Measurements from ENCODE around the gene SCAF8. TPM values are rescaled to one million over a fixed set of nuclear protein-coding genes. Genes with fewer than 3 reads are reported as not detected.

The SCAF8 gene
- polyA plus RNA-seq, 1 donor from 2014 or later: 34.1 TPM

- Histone ChIP-seq H2AFZ (ENCODE audit: low read depth, low read length) (no peak overlapping the region), H3K9me3 (ENCODE audit: low read length) (no peaks in the 10 kb centered on the region), H3K27ac (ENCODE audit: low read length) (no peak overlapping the region), H3K4me3 (ENCODE audit: low read length) (no peak overlapping the region), H4K20me1 (ENCODE audit: insufficient read depth) (peaks cover 3% of the 10 kb centered on the region), H3K79me2 (replicated peaks; ENCODE audit: insufficient read depth, low read length) (peaks cover 91% of the 10 kb centered on the region), H3K27me3 (ENCODE audit: insufficient read depth, low read depth, low read length) (no peaks in the 10 kb centered on the region), H3K9ac (ENCODE audit: low read length) (no peak overlapping the region), H3K36me3 (ENCODE audit: insufficient read depth, low read length) (no peaks in the 10 kb centered on the region), H3K4me2 (ENCODE audit: low read length) (no peak overlapping the region), H3K9me2 (ENCODE audit: insufficient read depth, low read length) (no peaks in the 10 kb centered on the region), H3F3A (ENCODE audit: insufficient read depth, low read length, poor library complexity, severe bottlenecking) (no peaks in the 10 kb centered on the region)
- TF ChIP-seq REST (IDR thresholded peaks at IDR 0.05; ENCODE audit: borderline replicate concordance) (no peak), EZH2 (IDR thresholded peaks at IDR 0.05; ENCODE audit: borderline replicate concordance, insufficient read depth, low read length, poor library complexity, severe bottlenecking) (no peak), MXI1 (conservative IDR thresholded peaks at IDR 0.05; ENCODE audit: poor library complexity, severe bottlenecking) (no peak), RAD21 (conservative IDR thresholded peaks at IDR 0.05) (no peak), SMC3 (conservative IDR thresholded peaks at IDR 0.05; ENCODE audit: poor library complexity) (no peak), EP300 (conservative IDR thresholded peaks at IDR 0.05; ENCODE audit: poor library complexity, severe bottlenecking) (no peak), POLR2AphosphoS5 (IDR thresholded peaks at IDR 0.05) (no peak), TAF1 (IDR thresholded peaks at IDR 0.05; ENCODE audit: low read depth) (no peak), CTCF (IDR thresholded peaks at IDR 0.05; ENCODE audit: poor library complexity, severe bottlenecking) (no peak)
Observed at GRCh38 chr6:154754152-154754551, 20.9 kb downstream of the SCAF8 start.

- H2AFZ ChIP-seq (ENCODE audit: low read depth, low read length): no peak overlapping the region
- H3K4me2 ChIP-seq (ENCODE audit: low read length): no peak overlapping the region
- TF ChIP-seq CTCF (IDR thresholded peaks at IDR 0.05; ENCODE audit: poor library complexity, severe bottlenecking): no peak
- no peak for TF ChIP-seq EP300 (conservative IDR thresholded peaks at IDR 0.05; ENCODE audit: poor library complexity, severe bottlenecking)
- no peak for TF ChIP-seq EZH2 (IDR thresholded peaks at IDR 0.05; ENCODE audit: borderline replicate concordance, insufficient read depth, low read length, poor library complexity, severe bottlenecking)
- no peak for TF ChIP-seq TAF1 (IDR thresholded peaks at IDR 0.05; ENCODE audit: low read depth)
- no peak for TF ChIP-seq REST (IDR thresholded peaks at IDR 0.05; ENCODE audit: borderline replicate concordance)
- TF ChIP-seq MXI1 (conservative IDR thresholded peaks at IDR 0.05; ENCODE audit: poor library complexity, severe bottlenecking): no peak
- TF ChIP-seq SMC3 (conservative IDR thresholded peaks at IDR 0.05; ENCODE audit: poor library complexity): no peak
- TF ChIP-seq RAD21 (conservative IDR thresholded peaks at IDR 0.05): no peak
- TF ChIP-seq POLR2AphosphoS5 (IDR thresholded peaks at IDR 0.05): no peak
- H3F3A ChIP-seq (ENCODE audit: insufficient read depth, low read length, poor library complexity, severe bottlenecking): no peaks in the 10 kb centered on the region
- H3K27me3 ChIP-seq (ENCODE audit: insufficient read depth, low read depth, low read length): no peaks in the 10 kb centered on the region
- no peaks in the 10 kb centered on the region for H3K9me3 ChIP-seq (ENCODE audit: low read length)
- no peak overlapping the region for H3K9ac ChIP-seq (ENCODE audit: low read length)
- H3K4me3 ChIP-seq (ENCODE audit: low read length): no peak overlapping the region
- no peaks in the 10 kb centered on the region for H3K9me2 ChIP-seq (ENCODE audit: insufficient read depth, low read length)
- no peak overlapping the region for H3K27ac ChIP-seq (ENCODE audit: low read length)
- H4K20me1 ChIP-seq (ENCODE audit: insufficient read depth): peaks cover 6% of the 10 kb centered on the region
- peaks cover 95% of the 10 kb centered on the region for H3K79me2 ChIP-seq (replicated peaks; ENCODE audit: insufficient read depth, low read length)
- H3K36me3 ChIP-seq (ENCODE audit: insufficient read depth, low read length): no peaks in the 10 kb centered on the region
Observed at GRCh38 chr6:154757352-154758050, 24.3 kb downstream of the SCAF8 start.
